ENCODE measurements around the gene B9D1.

- no peak for TF ChIP-seq CTCF (IDR thresholded peaks at IDR 0.05; ENCODE audit: borderline replicate concordance, extremely low read depth, low read length, poor library complexity, severe bottlenecking)
- no peak for TF ChIP-seq EZH2 (IDR thresholded peaks at IDR 0.05; ENCODE audit: borderline replicate concordance, low read depth, low read length, severe bottlenecking)
These were observed 15.0 kb downstream of the B9D1 start for GRCh38 chr17:19347323-19348080.
